ENCODE measurements around the gene THAP7. TPM values are rescaled to one million over a fixed set of nuclear protein-coding genes. Genes with fewer than 3 reads are reported as not detected.

The THAP7 gene
- total and polyA plus RNA-seq, 2 of the 13 experiments (the other 11 are each of a cell fraction or from before 2014, with no cell fraction given) = 13.0 to 25.5 TPM

DNA sequence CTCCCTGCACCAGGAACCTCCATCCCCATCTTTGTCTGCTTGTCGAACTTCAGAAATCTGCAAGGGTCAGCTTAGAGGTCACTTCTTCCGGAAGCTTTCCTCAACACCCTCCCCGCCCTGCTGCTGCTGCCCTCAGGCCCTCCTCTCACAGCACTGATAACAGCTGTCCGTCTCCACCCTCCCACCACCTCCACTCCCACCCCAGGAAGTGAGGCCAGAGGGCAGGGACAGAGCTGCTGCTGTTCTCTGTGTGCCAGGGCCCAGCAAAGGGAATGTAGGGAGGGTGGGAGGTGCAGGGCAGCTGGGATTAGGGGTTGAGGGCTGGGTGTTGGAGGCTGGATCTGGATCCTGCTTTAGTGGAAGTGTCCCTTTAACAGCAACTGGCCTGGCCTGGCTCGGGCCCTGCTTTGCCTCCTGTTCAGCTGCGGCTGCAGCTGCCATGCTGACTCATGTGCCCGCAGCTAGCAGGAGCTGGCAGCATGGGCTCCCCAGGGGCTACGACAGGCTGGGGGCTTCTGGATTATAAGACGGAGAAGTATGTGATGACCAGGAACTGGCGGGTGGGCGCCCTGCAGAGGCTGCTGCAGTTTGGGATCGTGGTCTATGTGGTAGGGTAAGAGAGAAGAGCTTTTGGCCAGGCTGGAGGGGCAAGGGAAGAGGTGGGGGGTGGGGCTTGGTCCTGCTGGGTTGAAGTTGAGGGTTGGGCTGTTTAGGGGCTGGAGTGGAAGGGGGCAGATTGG, 13.0 kb upstream of the THAP7 start, which contains the start of gene P2RX6 (continued):
- TF ChIP-seq, protein P1, sequence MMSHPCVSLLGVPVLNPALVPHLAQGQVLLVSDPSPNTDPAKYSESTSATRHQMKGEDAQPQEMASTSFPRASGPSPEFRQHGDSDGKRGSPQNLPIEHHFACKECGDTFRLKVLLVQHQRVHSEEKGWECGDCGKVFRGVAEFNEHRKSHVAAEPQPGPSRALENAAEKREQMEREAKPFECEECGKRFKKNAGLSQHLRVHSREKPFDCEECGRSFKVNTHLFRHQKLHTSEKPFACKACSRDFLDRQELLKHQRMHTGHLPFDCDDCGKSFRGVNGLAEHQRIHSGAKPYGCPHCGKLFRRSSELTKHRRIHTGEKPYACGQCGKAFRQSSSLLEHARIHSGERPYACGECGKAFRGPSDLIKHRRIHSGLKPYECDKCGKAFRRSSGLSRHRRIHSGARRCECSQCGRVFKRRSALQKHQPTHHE (CRISPR knock-in tag; IDR thresholded peaks at IDR 0.05; ENCODE audit: borderline replicate concordance) = no peak
- no peak for TF ChIP-seq ZNF468 (CRISPR knock-in tag; IDR thresholded peaks at IDR 0.05)
- TF ChIP-seq ZC3H13 (CRISPR knock-in tag; IDR thresholded peaks at IDR 0.05) = no peak
- TF ChIP-seq, protein P2, sequence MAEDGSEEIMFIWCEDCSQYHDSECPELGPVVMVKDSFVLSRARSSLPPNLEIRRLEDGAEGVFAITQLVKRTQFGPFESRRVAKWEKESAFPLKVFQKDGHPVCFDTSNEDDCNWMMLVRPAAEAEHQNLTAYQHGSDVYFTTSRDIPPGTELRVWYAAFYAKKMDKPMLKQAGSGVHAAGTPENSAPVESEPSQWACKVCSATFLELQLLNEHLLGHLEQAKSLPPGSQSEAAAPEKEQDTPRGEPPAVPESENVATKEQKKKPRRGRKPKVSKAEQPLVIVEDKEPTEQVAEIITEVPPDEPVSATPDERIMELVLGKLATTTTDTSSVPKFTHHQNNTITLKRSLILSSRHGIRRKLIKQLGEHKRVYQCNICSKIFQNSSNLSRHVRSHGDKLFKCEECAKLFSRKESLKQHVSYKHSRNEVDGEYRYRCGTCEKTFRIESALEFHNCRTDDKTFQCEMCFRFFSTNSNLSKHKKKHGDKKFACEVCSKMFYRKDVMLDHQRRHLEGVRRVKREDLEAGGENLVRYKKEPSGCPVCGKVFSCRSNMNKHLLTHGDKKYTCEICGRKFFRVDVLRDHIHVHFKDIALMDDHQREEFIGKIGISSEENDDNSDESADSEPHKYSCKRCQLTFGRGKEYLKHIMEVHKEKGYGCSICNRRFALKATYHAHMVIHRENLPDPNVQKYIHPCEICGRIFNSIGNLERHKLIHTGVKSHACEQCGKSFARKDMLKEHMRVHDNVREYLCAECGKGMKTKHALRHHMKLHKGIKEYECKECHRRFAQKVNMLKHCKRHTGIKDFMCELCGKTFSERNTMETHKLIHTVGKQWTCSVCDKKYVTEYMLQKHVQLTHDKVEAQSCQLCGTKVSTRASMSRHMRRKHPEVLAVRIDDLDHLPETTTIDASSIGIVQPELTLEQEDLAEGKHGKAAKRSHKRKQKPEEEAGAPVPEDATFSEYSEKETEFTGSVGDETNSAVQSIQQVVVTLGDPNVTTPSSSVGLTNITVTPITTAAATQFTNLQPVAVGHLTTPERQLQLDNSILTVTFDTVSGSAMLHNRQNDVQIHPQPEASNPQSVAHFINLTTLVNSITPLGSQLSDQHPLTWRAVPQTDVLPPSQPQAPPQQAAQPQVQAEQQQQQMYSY (CRISPR knock-in tag; IDR thresholded peaks at IDR 0.05) = no peak
- no peak for TF ChIP-seq U2AF1 (optimal IDR thresholded peaks at IDR 0.05; ENCODE audit: low read depth, low read length)
- TF ChIP-seq, protein P3, sequence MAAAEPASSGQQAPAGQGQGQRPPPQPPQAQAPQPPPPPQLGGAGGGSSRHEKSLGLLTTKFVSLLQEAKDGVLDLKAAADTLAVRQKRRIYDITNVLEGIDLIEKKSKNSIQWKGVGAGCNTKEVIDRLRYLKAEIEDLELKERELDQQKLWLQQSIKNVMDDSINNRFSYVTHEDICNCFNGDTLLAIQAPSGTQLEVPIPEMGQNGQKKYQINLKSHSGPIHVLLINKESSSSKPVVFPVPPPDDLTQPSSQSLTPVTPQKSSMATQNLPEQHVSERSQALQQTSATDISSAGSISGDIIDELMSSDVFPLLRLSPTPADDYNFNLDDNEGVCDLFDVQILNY (CRISPR knock-in tag; conservative IDR thresholded peaks at IDR 0.05) = no peak
- TF ChIP-seq GPN1 (CRISPR knock-in tag; IDR thresholded peaks at IDR 0.05; ENCODE audit: borderline replicate concordance) = no peak
- TF ChIP-seq ZNF670 (CRISPR knock-in tag; IDR thresholded peaks at IDR 0.05; ENCODE audit: borderline replicate concordance) = no peak
- TF ChIP-seq XBP1 (CRISPR knock-in tag; IDR thresholded peaks at IDR 0.05) = no peak
- no peak for TF ChIP-seq ATF1 (CRISPR knock-in tag; IDR thresholded peaks at IDR 0.05)
- TF ChIP-seq BRD4 (CRISPR knock-in tag; IDR thresholded peaks at IDR 0.05) = no peak
- no peak for TF ChIP-seq CCDC6 (CRISPR knock-in tag; IDR thresholded peaks at IDR 0.05)
- TF ChIP-seq, protein P4, sequence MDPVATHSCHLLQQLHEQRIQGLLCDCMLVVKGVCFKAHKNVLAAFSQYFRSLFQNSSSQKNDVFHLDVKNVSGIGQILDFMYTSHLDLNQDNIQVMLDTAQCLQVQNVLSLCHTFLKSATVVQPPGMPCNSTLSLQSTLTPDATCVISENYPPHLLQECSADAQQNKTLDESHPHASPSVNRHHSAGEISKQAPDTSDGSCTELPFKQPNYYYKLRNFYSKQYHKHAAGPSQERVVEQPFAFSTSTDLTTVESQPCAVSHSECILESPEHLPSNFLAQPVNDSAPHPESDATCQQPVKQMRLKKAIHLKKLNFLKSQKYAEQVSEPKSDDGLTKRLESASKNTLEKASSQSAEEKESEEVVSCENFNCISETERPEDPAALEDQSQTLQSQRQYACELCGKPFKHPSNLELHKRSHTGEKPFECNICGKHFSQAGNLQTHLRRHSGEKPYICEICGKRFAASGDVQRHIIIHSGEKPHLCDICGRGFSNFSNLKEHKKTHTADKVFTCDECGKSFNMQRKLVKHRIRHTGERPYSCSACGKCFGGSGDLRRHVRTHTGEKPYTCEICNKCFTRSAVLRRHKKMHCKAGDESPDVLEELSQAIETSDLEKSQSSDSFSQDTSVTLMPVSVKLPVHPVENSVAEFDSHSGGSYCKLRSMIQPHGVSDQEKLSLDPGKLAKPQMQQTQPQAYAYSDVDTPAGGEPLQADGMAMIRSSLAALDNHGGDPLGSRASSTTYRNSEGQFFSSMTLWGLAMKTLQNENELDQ (CRISPR knock-in tag; IDR thresholded peaks at IDR 0.05; ENCODE audit: borderline replicate concordance) = no peak
- TF ChIP-seq HOXA9 (CRISPR knock-in tag; IDR thresholded peaks at IDR 0.05; ENCODE audit: borderline replicate concordance) = no peak
- TF ChIP-seq CENPX (CRISPR knock-in tag; IDR thresholded peaks at IDR 0.05) = no peak
- TF ChIP-seq SMAD3 (CRISPR knock-in tag; IDR thresholded peaks at IDR 0.05) = no peak
- TF ChIP-seq, protein P5, sequence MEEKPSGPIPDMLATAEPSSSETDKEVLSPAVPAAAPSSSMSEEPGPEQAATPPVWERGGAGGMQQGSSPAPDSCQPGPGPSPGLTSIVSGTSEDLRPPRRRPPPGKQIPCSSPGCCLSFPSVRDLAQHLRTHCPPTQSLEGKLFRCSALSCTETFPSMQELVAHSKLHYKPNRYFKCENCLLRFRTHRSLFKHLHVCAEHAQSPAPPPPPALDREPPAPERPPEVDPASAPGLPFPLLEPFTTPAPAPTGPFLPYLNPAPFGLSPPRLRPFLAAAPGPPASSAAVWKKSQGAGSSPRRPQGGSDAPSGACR (CRISPR knock-in tag; IDR thresholded peaks at IDR 0.05) = no peak
